MM.1S (cell line): ENCODE data around the gene RGL4.

Experiments used
- DNase-seq: peaks from one replicate; pipeline ENCODE4 v3.0.0-alpha.2; 2015
- H2AFZ ChIP-seq: fragments of 300-600 bp; sonication (generic); 2 replicates; pipeline ENCODE4 v1.6.0; 2016; ENCODE audit warnings: antibody characterized with exemption, low read length
- H3F3A ChIP-seq: fragments of 300-600 bp; sonication (generic); 2 replicates; pipeline ENCODE4 v1.6.1; 2016; ENCODE audit warnings: mild to moderate bottlenecking, antibody characterized with exemption, low read length, moderate library complexity, mixed read lengths; ENCODE audit not compliant: insufficient read depth
- H3K27ac ChIP-seq: fragments of 300-600 bp; sonication (generic); 2 replicates; pipeline ENCODE4 v1.5.1; 2016; ENCODE audit warnings: mild to moderate bottlenecking, low read length
- H3K27me3 ChIP-seq: fragments of 300-600 bp; sonication (generic); replicated peaks from 2 replicates; pipeline ENCODE4 v1.6.0; 2016; ENCODE audit warnings: low read length; ENCODE audit not compliant: insufficient read depth
- H3K36me3 ChIP-seq: fragments of 300-600 bp; sonication (generic); replicated peaks from 2 replicates; pipeline ENCODE4 v1.6.1; 2016; ENCODE audit warnings: mild to moderate bottlenecking, low read length, mixed read lengths; ENCODE audit not compliant: insufficient read depth
- H3K4me1 ChIP-seq: fragments of 300-600 bp; sonication (generic); 2 replicates; pipeline ENCODE4 v1.6.1; 2016; ENCODE audit warnings: low read length, mixed read lengths
- H3K4me2 ChIP-seq: fragments of 300-600 bp; sonication (generic); 2 replicates; pipeline ENCODE4 v1.6.0; 2016; ENCODE audit warnings: low read depth, low read length
- H3K4me3 ChIP-seq: fragments of 300-600 bp; sonication (generic); 2 replicates; pipeline ENCODE4 v1.5.1; 2016; ENCODE audit warnings: low read length, mixed read lengths
- H3K79me2 ChIP-seq: fragments of 300-600 bp; sonication (generic); 2 replicates; pipeline ENCODE4 v1.6.1; 2016; ENCODE audit warnings: mixed run types, low read length, mixed read lengths
- H3K9ac ChIP-seq: fragments of 300-600 bp; sonication (generic); 2 replicates; pipeline ENCODE4 v1.6.1; 2016; ENCODE audit warnings: low read length, mixed read lengths
- H3K9me2 ChIP-seq: fragments of 300-600 bp; sonication (generic); replicated peaks from 2 replicates; pipeline ENCODE4 v1.6.1; 2016; ENCODE audit warnings: mild to moderate bottlenecking, low read length, mixed read lengths; ENCODE audit not compliant: insufficient read depth
- H3K9me3 ChIP-seq: fragments of 300-600 bp; sonication (generic); replicated peaks from 2 replicates; pipeline ENCODE4 v1.6.1; 2016; ENCODE audit warnings: mild to moderate bottlenecking, low read length, mixed read lengths; ENCODE audit not compliant: insufficient read depth
- H4K20me1 ChIP-seq: fragments of 300-600 bp; sonication (generic); 2 replicates; pipeline ENCODE4 v1.6.1; 2016; ENCODE audit warnings: mild to moderate bottlenecking, low read length, moderate library complexity, mixed read lengths; ENCODE audit not compliant: insufficient read depth
- CTCF ChIP-seq: fragments of 300-600 bp; sonication (generic); IDR thresholded peaks from 2 replicates; pipeline ENCODE4 v1.5.1; 2016; ENCODE audit warnings: antibody characterized with exemption, low read length, mixed read lengths
- EZH2 ChIP-seq: fragments of 300-600 bp; sonication (generic); optimal IDR thresholded peaks from 2 replicates; pipeline ENCODE3; 2017; ENCODE audit warnings: low read depth, mild to moderate bottlenecking, antibody characterized with exemption, low read length, mixed read lengths
- EZH2phosphoT487 ChIP-seq: fragments of 300-600 bp; sonication (generic); IDR thresholded peaks from 2 replicates; pipeline ENCODE4 v1.6.1; 2018; ENCODE audit warnings: antibody characterized with exemption, low read length

RGL4 gene

GRCh38 chr22:23683545-23683944 is 7.3 kb upstream of the RGL4 start:
- TF ChIP-seq EZH2 (no peak), CTCF (no peak), EZH2phosphoT487 (no peak)
- no peaks in the 10 kb centered on the region for H4K20me1 ChIP-seq

GRCh38 chr22:23684026-23684425 is 6.8 kb upstream of the RGL4 start:
- Histone ChIP-seq H3K4me2 (no peak overlapping the region), H3K36me3 (no peaks in the 10 kb centered on the region), H3K4me3 (no peak overlapping the region), H3K27ac (no peak overlapping the region), H3F3A (no peaks in the 10 kb centered on the region), H3K79me2 (no peaks in the 10 kb centered on the region), H3K27me3 (no peaks in the 10 kb centered on the region), H3K9ac (no peak overlapping the region), H2AFZ (no peak overlapping the region), H3K9me3 (no peaks in the 10 kb centered on the region), H3K4me1 (no peaks in the 10 kb centered on the region), H3K9me2 (no peaks in the 10 kb centered on the region), H4K20me1 (no peaks in the 10 kb centered on the region)
- no peak for TF ChIP-seq EZH2phosphoT487
- no peak for TF ChIP-seq CTCF
- DNase-seq: no peak

More at GRCh38 chr22:23683545-23683944, 7.3 kb upstream of the RGL4 start:
- Histone ChIP-seq H3K27ac (no peak overlapping the region), H2AFZ (no peak overlapping the region), H3F3A (no peaks in the 10 kb centered on the region), H3K4me1 (no peaks in the 10 kb centered on the region), H3K9me3 (no peaks in the 10 kb centered on the region), H3K36me3 (no peaks in the 10 kb centered on the region), H3K4me3 (no peak overlapping the region), H3K27me3 (no peaks in the 10 kb centered on the region), H3K9me2 (no peaks in the 10 kb centered on the region), H3K9ac (no peak overlapping the region), H3K4me2 (no peak overlapping the region), H3K79me2 (no peaks in the 10 kb centered on the region)
- DNase-seq: no peak

GRCh38 chr22:23684561-23685031 is 6.2 kb upstream of the RGL4 start:
- no peaks in the 10 kb centered on the region for H3F3A ChIP-seq
- TF ChIP-seq EZH2 (no peak), CTCF (no peak), EZH2phosphoT487 (no peak)

More at GRCh38 chr22:23684561-23685031, 6.2 kb upstream of the RGL4 start:
- Histone ChIP-seq H3K27ac (no peak overlapping the region), H3K27me3 (no peaks in the 10 kb centered on the region), H3K9ac (no peak overlapping the region), H3K9me3 (no peaks in the 10 kb centered on the region), H3K4me1 (no peaks in the 10 kb centered on the region), H3K79me2 (no peaks in the 10 kb centered on the region), H3K4me2 (no peak overlapping the region), H3K36me3 (no peaks in the 10 kb centered on the region), H4K20me1 (no peaks in the 10 kb centered on the region), H3K9me2 (no peaks in the 10 kb centered on the region), H2AFZ (no peak overlapping the region), H3K4me3 (no peak overlapping the region)
- no peak for DNase-seq
